HG03520 (cell line): ENCODE measurements around the gene GABPB2.
"Not testable (repeated sequence)": the region's sequence is repeated elsewhere in the genome, so short reads cannot be mapped to it uniquely, and the experiment has no call there.

Experiments used
- ATAC-seq: cut with Tn5 transposase; IDR thresholded peaks from one replicate; pipeline ENCODE4 v1.9.1; 2021; ENCODE audit warnings: mild to moderate bottlenecking, moderate library complexity; ENCODE audit not compliant: unreplicated experiment

Gene GABPB2

DNA sequence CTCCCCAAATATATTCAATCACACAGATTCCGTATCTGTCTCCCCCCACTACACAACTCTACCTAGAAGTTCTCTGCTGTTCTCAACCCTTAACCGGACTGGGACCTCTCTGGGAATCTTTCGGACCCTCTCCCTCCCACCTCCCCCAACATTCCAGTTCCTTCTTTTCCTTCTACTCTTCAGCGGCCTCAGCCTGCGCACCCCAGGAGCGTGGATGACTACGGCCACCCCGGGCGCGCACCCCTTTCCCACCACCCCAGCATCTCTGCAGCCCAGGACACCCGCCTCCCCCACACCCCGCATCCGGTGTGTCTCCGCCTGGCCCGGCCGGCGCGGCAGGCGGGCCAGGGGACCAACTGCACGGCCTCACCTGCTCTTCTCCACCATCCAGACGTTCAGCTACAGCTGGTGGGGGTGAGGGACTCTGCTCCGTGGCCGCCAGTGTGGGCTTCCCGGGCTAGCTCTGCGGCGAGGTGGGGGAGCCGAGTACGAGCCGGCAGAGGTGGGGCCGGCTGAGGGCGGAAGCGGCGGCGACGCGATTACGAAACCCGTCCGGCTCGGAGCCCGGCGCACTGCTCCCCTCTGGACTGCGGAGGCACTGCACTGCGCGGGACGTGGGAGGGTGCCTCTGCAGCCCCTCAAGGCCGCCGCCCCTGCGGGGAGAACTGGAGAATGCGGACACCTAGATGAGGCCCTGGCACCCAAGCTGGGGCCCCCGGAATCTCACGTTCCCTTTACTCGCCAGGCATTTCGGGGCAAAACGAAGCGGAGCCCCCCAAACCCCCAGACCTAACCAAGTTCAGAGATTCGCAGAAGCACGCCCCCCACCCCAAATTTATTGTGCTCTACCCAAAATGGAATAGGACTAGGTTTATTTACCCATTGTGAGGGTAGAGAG is 11.2 kb upstream of the GABPB2 start, which contains the start of gene CDC42SE1:
Gene CDC42SE1 (minus strand): TSS at position 514 of the 898 bp plus-strand sequence. CDS start 3,892 bp downstream, outside the sequence.
- ATAC-seq, result peak; percentile 83

DNA sequence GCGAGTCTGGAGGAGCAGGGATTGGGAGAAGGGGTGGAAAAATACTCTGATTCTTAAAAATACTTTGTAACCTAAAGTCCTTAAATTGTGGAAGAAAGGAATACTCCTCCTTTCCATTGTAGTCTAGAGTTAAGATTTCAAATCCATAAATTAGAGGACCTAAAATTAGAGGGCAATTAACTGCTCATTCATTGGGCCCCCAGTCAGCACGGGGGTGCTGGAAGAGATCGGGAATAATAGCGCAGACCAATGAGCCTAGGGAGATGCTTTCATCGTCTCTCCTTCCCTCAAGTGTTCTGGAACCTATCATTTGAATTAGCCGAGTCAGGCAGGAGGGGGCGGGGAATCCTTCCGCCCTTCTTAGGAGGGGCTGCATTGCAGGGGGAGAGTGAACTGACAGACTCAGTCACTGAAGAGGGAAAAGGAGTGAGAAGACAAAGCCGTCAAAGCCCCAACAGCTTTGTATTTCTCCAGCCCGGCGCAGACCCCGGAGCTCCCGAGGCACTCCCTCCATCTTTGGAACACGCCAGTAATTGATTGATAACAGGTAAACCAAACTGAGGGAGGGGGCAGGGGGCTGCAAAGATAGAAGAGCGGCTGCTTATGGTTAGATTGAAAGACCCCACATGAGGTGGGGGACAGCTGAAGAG is 10.4 kb upstream of the GABPB2 start, which contains the start of gene MLLT11:
Gene MLLT11 (plus strand): TSS at position 391 of the 650 bp plus-strand sequence. CDS start 6,828 bp downstream, outside the sequence.
- no peak for ATAC-seq

DNA sequence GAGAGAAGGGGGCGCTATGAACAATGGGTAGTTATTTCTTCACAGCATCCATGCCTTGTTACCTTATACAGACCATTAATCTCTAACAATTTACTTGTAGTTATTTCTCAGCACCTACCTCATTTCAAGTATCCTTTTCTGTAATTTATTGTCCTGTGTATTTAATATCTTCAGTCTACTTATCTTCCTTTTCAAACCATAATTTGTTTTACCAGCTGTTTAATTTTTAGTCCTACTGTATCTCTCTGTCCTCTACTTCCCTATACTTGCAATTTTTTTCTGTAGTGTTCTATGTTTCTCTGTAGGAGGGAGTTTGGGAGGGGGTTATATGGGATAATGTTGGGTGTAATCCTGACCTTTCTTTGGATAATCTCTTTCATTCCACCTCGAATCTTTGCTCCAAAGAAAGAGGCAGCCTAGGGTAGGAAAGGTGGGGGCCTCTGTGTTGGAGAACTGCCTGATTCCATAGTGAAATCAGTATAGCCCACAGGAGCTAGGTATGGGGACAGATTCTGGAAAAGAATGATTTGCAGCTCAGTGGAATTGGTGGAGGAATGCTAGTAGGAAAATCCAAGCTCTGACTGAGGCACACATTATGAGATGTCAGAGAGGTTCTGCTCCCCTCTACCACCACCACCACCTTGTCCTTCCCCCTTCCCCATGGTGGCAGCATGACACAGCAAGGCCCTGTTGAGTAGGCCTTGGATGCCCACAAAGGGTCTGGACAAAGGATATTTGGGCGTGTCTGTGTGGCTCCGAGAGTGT is 9.7 kb upstream of the GABPB2 start:
- no peak for ATAC-seq

DNA sequence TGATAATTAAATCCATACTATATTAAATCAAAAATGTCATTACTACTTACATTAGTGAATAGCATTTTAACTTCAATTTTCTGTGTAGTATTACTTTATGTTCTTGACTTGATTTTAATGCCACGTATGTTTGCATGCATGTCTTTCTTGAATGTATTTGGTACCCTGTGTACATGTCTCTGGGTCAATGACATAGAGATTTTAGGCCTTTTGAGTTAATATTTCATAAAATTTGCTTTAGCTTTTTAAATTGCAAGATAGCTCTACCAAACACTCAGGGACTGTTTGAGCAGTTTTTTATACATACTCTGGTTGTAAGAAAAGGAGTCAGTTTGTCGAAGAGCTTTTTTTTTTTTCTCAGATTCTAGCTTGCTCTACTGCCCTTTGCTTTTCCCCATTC is 8.9 kb upstream of the GABPB2 start:
- ATAC-seq, result no peak

DNA sequence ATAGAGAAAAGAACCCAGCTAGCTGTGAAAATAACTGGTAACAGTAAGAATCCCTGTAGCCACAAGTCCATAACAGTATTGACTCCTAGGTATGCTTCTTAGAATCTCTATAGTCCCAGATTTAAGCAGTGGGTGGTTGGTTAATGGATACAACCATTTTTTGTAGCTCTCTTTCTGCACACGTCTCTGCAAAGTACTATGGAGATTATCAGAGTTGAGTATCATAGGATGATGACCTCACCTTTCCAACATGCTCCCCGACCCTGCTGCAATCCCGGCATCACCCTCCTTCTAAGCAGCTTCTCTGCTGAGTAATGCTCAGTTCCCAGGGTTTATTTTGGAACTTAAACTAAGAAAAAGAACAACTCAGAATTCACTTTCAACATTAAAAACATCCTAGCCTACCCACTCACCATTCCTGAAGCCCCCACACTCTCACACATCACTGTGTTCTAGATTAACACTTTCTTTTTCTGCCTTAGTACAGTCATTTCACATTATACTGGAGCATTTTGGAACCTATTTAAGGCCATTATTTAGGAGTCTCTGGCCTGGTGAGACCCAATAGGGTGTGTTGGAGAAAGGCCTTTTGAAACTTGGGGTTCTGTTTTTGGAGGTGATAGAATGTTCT is 7.7 kb upstream of the GABPB2 start:
- no peak for ATAC-seq

DNA sequence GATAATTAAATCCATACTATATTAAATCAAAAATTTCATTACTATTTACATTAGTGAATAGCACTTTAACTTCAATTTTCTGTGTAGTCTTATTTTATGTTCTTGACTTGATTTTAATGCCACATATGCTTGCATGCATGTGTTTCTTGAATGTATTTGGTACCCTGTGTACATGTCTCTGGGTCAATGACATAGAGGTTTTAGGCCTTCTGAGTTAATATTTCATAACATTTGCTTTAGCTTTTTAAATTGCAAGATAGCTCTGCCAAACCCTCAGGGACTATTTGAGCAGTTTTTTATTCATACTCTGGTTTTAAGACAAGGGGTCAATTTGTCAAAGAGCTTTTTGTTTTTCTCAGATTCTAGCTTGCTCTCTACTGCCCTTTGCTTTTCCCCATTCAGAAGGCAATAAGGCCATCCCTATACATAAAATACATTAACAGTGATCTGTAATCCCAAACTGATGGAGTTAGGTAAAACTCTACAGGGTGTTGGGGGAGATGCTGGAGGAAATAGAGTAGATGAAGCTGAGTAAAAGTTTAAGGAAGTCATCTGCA is 5.4 kb upstream of the GABPB2 start:
- ATAC-seq, result no peak

DNA sequence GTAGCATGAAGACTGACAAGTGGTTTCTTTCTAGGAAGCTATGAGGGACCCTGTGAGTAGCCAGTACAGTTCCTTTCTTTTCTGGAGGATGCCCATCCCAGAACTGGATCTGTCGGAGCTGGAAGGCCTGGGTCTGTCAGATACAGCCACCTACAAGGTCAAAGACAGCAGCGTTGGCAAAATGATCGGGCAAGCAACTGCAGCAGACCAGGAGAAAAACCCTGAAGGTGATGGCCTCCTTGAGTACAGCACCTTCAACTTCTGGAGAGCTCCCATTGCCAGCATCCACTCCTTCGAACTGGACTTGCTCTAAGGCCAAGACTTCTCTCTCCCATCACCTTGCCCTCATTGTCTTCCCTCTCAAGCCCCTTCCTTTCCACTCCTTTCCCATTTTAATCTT is 3.4 kb upstream of the GABPB2 start:
- ATAC-seq, result no peak

DNA sequence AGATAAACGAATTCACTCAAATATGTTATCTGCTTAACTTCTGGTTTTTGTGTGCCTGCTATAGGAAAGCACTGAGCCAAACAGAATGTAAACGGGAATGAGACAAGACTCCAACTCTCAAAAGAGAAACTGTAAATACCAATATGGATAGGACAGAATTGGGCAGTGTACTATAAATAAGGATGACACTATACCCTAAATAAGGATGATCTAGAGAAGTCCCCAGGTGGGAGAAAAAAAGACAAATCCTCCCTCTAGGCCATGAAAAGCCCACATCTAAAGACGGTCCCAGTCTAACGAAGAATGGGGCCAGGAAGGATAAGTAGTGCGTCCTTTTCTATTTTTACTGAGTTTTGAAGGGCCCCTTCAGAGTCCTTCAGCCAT is 1.5 kb upstream of the GABPB2 start:
- ATAC-seq, result no peak

DNA sequence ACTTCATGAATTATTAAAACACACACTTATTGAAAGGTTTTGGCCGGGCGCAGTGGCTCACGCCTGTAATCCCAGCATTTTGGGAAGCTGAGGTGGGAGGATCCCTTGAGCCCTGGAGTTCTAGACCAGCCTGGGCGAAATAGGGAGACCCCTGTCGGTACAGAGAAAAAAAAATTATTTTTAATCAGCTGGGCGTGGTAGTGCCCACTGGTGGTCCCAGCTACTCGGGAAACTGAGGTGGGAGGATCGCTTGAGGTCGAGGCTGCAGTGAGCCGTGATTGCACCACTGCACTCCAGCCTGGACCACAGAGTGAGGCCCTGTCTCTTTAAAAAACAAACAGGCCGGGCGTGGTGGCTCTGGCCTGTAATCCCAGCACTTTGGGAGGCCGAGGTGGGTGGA is 1.7 kb downstream of the GABPB2 start:
- no peak for ATAC-seq

DNA sequence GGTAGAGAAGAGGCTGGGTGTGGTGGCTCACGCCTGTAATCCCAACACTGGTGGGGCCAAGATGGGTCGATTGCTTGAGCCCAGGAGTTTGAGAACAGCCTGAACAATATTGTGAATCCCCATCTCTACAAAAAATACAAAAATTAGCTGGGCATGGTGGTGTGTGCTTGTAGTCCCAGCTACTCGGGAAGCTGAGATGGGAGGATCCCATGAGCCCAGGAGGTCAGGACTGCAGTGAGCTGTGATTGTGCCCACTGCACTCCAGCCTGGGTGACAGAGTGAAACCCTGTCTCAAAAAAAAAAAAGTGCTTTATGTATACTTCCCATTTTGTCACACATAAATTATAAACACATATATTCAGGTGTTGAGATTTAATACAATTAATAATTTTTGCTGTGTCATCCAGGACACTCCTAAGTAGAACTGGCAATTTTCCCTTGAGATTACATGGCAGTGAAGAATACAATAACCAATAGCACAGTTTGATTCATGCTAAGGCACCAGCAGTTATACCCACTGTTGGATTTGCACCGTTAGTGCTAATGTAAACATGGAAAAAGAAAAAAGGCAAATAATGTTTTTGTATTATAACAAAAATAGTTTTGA is 15.5 kb downstream of the GABPB2 start:
- no peak for ATAC-seq

DNA sequence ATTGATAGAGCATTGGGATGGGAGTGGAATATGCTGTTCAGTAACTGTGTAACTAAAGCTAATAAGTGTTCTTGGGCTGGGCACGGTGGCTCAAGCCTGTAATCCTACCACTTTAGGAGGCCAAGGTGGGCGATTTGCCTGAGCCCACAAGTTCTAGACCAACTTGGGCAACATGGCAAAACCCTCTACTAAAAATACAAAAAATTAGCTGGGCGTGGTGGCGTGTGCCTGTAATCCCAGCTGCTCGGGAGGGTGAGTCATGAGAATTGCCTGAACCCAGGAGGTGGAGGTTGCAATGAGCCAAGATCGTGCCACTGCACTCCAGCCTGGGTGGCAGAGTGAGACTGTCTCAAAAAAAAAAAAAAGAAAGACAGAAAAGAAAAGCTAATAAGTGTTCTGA is 26.9 kb downstream of the GABPB2 start:
- ATAC-seq, result not testable (repeated sequence)

DNA sequence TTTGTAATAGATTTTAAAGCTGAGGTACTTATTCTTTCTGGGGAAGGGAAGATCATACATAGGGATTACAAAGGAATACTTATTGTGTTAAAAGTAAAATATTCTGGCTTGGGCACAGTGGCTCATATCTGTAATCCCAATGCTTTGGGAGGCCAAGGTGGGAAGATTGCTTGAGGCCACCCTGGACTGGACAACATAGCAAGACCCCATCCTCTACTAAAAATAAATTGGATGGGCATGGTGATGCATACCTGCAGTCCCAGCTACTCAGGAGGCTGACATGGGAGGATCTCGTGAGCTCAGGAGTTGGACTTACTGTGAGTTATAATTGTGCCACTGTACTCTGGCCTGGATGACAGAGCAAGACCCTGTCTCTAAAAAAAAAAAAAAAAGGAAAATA is 27.6 kb downstream of the GABPB2 start:
- no peak for ATAC-seq

DNA sequence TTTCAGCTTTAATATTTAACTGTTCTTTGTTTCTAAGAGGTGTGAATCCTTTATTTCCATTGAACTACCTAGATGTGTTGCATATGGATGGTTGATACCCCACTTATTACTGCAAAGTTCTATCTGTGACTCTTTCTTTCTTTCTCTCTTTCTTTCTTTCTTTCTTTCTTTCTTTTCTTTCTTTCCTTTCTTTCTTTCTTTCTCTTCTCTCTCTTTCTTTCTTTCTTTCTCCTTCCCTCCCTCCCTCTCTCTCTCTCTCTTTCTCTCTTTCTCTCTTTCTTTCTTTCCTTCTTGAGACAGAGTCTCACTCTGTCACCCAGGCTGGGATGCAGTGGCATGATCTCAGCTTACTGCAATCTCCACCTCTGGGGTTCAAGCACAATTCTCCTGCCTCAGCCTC is 34.1 kb downstream of the GABPB2 start:
- no peak for ATAC-seq

DNA sequence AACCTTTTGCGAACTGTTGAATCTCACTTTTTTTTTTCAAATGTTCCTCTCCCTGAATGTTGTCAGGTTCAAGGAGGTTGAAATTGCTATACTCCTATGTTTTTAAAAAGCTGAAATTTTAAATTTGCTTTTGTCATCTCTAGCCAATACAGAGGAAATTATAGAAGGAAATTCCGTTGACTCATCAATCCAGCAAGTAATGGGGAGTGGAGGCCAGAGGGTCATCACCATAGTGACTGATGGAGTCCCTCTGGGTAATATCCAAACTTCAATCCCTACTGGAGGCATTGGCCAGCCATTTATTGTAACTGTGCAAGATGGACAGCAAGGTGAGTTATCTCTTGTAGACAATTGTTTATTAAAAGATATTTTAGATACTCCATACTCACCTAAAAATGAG is 36.3 kb downstream of the GABPB2 start:
- no peak for ATAC-seq

DNA sequence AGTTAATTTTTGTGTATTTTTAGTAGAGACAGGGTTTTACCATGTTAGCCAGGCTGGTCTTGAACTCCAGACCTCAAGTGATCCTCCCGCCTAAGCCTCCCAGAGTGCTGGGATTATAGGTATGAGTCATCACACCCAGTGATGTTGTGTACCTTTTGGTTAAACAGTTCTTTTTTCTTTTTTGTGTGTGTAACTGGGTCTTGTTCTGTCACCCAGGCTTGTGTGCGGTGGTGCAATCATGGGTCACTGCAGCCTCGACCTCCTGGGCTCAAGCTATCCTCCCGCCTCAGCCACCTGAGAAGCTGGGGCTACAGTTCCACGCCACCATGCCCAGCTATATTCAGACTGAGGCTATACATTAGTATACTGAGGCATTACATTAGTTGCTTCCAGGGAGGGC is 37.8 kb downstream of the GABPB2 start:
- no peak for ATAC-seq

DNA sequence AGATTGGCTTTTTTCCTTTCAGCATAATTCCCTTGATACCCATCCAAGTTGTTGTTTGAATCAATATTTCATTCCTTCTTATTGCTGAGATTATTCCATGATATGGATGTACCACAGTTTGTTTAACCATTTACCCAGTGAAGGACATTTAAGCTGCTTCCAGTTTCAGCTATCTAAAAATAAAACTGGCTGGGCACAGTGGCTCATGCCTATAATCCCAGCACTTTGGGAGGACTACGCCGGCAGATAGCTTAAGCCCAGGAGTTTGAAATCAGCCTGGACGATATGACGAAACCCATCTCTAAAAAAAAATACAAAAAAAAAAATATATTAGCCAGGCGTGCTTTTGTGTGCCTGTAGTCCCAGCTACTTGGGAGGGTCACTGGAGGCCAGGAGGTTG is 43.3 kb downstream of the GABPB2 start:
- ATAC-seq, result no peak

DNA sequence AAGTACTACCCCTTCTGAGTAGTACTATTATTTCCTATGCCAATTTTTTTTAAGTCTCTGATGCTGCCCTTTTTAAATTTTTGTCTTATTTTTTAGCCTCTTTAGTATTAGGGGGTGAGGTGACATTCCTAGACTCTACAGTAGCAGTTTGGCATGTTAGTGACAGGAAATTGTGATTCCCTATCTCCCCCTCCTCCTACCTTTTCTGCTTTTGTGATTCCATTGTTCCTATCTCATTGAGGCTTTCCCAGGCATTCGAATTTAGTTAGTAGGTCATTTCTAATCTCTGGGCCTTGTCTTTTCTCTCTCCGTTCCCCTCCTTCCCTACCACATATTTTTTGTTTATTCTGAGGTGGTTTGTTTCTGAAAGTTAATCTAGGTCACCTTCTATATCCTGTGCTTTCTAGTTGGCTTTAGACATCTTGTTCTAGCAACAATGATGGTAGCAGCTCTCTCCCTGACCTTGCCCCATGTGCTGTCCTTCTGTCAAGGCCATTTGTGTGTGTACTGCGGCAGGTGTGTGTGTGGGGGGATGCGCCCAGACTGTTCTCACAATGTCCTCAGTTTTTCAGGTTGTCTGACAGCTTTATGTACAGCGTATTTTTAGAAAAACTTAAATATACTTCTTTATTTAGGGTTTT is 54.3 kb downstream of the GABPB2 start:
- ATAC-seq, result no peak

DNA sequence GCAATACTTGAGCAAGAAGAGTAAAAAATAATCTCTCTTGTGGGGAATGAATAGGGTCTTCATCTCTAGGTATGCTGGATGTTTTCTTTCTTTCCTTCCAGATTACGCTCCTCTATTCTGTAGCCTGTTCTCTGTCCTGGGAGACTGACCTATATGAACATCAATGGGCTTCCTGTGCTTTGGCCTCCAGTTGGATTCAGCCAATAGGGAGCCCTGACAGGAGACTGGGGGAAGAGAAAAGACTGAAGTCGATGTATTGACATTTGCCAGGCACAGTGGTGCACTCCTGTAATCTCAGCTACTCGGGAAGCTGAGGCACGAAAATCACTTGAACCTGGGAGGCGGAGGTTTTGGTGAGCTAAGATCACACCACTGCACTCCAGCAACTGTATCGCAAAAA is 58.2 kb downstream of the GABPB2 start:
- no peak for ATAC-seq

DNA sequence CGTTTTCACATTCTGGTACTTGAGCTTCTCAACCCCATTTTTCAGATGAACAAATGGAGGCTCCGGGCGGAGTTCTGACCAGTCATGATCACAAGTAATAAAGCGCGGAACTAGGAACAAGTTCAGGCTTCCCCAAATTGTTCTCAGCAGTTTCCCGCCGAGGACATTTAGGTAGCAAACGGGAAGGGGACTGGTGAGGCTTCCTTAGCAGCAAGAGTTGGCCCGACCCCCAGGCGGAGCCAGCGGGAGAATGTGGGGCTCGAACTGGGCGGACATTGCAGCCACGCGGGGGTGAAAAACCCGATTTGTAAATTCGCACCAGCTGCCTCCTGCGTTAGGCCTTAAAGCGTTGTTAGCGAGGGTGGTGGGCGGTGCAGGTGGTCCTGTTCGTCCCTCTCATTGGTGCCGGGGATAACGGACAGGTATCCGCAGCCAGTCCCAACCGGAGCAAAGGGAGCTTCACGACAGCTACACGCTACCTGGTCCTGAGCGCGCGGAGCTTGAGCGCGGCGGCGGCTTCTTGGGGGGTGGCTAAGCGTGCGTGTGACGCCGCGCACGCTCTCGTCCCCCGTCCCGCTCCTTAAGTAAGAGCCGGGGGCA is 60.5 kb downstream of the GABPB2 start:
- ATAC-seq, result peak; percentile 63
